ENCODE data around the gene ADGRG3. TPM values are rescaled to one million over a fixed set of nuclear protein-coding genes. Genes with fewer than 3 reads are reported as not detected.
"Not testable (repeated sequence)": the region's sequence is repeated elsewhere in the genome, so short reads cannot be mapped to it uniquely, and the experiment has no call there.

The ADGRG3 gene
- total RNA-seq, 1 donor from 2014 or later: not detected

GRCh38 chr16:57727610-57728009 lies 59.5 kb downstream of the ADGRG3 start:
- no peak for TF ChIP-seq CTCF (IDR thresholded peaks at IDR 0.05; ENCODE audit: insufficient read depth, low read length, poor library complexity, severe bottlenecking)
- no peak overlapping the region for H3K4me3 ChIP-seq (ENCODE audit: low read depth, low read length)
- no peaks in the 10 kb centered on the region for H3K27me3 ChIP-seq (ENCODE audit: control insufficient read depth, insufficient read depth, low read length)
- no peak for DNase-seq (ENCODE audit: low read depth)
- H3K36me3 ChIP-seq (ENCODE audit: control insufficient read depth, insufficient read depth, low read length): no peaks in the 10 kb centered on the region

GRCh38 chr16:57728336-57729181 lies 60.5 kb downstream of the ADGRG3 start:
- DNase-seq (ENCODE audit: low read depth): no peak
- TF ChIP-seq CTCF (IDR thresholded peaks at IDR 0.05; ENCODE audit: insufficient read depth, low read length, poor library complexity, severe bottlenecking): no peak
- no peak overlapping the region for H3K4me3 ChIP-seq (ENCODE audit: low read depth, low read length)
- no peaks in the 10 kb centered on the region for H3K27me3 ChIP-seq (ENCODE audit: control insufficient read depth, insufficient read depth, low read length)
- no peaks in the 10 kb centered on the region for H3K36me3 ChIP-seq (ENCODE audit: control insufficient read depth, insufficient read depth, low read length)

- H3K4me3 ChIP-seq (ENCODE audit: low read depth, low read length): no peak overlapping the region
- H3K27me3 ChIP-seq (ENCODE audit: control insufficient read depth, insufficient read depth, low read length): no peaks in the 10 kb centered on the region
- TF ChIP-seq CTCF (IDR thresholded peaks at IDR 0.05; ENCODE audit: insufficient read depth, low read length, poor library complexity, severe bottlenecking): no peak
- H3K36me3 ChIP-seq (ENCODE audit: control insufficient read depth, insufficient read depth, low read length): no peaks in the 10 kb centered on the region
- DNase-seq (ENCODE audit: low read depth): no peak
Observed at GRCh38 chr16:57729182-57729484, 61.0 kb downstream of the ADGRG3 start.

- not testable (repeated sequence) for H3K27me3 ChIP-seq (ENCODE audit: control insufficient read depth, insufficient read depth, low read length); DNase-seq (ENCODE audit: low read depth); H3K4me3 ChIP-seq (ENCODE audit: low read depth, low read length); H3K36me3 ChIP-seq (ENCODE audit: control insufficient read depth, insufficient read depth, low read length)
Observed at GRCh38 chr16:57729852-57730251, 61.7 kb downstream of the ADGRG3 start.

- Histone ChIP-seq H3K4me3 (ENCODE audit: low read depth, low read length) (no peak overlapping the region), H3K36me3 (ENCODE audit: control insufficient read depth, insufficient read depth, low read length) (no peaks in the 10 kb centered on the region), H3K27me3 (ENCODE audit: control insufficient read depth, insufficient read depth, low read length) (no peaks in the 10 kb centered on the region)
- DNase-seq (ENCODE audit: low read depth): no peak
- TF ChIP-seq CTCF (IDR thresholded peaks at IDR 0.05; ENCODE audit: insufficient read depth, low read length, poor library complexity, severe bottlenecking): no peak
Observed at GRCh38 chr16:57730771-57731730, 62.9 kb downstream of the ADGRG3 start.

GRCh38 chr16:57732037-57732436 lies 63.9 kb downstream of the ADGRG3 start:
- no peak for DNase-seq (ENCODE audit: low read depth)
- Histone ChIP-seq H3K27me3 (ENCODE audit: control insufficient read depth, insufficient read depth, low read length) (no peaks in the 10 kb centered on the region), H3K4me3 (ENCODE audit: low read depth, low read length) (no peak overlapping the region), H3K36me3 (ENCODE audit: control insufficient read depth, insufficient read depth, low read length) (no peaks in the 10 kb centered on the region)
- no peak for TF ChIP-seq CTCF (IDR thresholded peaks at IDR 0.05; ENCODE audit: insufficient read depth, low read length, poor library complexity, severe bottlenecking)
